A549 (cell line): ENCODE results near the gene AUTS2. TPM values are rescaled to one million over a fixed set of nuclear protein-coding genes. Genes with fewer than 3 reads are reported as not detected.

Experiments used
- ATAC-seq, 2 experiments: fragments of 200-7000 bp in 1 of 2; fragments of >200 bp in 1 of 2; cut with Nextera tagmentation in 1 of 2; cut with Tn5 transposase in 1 of 2; 3 replicates each; pipeline versions ENCODE4 v1.8.0 to v1.9.1; 2018 to 2020; ENCODE audit warnings: mild to moderate bottlenecking in 1 of 2, moderate library complexity in 1 of 2
- CTCF ChIA-PET: fragments of 300-600 bp; sonication (Branson Sonifier 250); formaldehyde crosslinking; extraction: SDS; loops from one replicate; lab custom pipeline; 2021; ENCODE audit warnings: antibody characterized with exemption, inconsistent platforms; lab: Yijun Ruan, JAX
- POLR2A ChIA-PET: fragments of 350-600 bp; formaldehyde crosslinking; extraction: SDS; loops from one replicate; lab custom pipeline; 2021; ENCODE audit warnings: antibody characterized with exemption, inconsistent platforms; lab: Yijun Ruan, JAX
- DNase-seq, 2 experiments: peaks; one replicate each; pipeline versions ENCODE4 v3.0.0 to v3.0.0-alpha.2; 2011 to 2016; ENCODE audit warnings: low read depth in 1 of 2, low spot score in 1 of 2
- FAIRE-seq: peaks from 2 replicates; lab custom pipeline; 2011; peaks lifted over from hg19 to GRCh38; lab: Jason Lieb, UNC
- H3K27ac ChIP-seq, 2 experiments: fragments of >200 bp; sonication (Bioruptor Twin); formaldehyde crosslinking; 3 replicates each; pipeline ENCODE4 v1.5.1; 2016 to 2017
- H3K4me1 ChIP-seq: fragments of >200 bp; sonication (Bioruptor Twin); formaldehyde crosslinking; 3 replicates; pipeline ENCODE4 v1.6.1; 2016
- H3K4me2 ChIP-seq: fragments of >200 bp; sonication (Bioruptor Twin); formaldehyde crosslinking; 3 replicates; pipeline ENCODE4 v1.6.1; 2016
- H3K4me3 ChIP-seq: fragments of >200 bp; sonication (Bioruptor Twin); formaldehyde crosslinking; 3 replicates; pipeline ENCODE4 v1.5.1; 2016
- H3K9me3 ChIP-seq: fragments of >200 bp; sonication (Bioruptor Twin); formaldehyde crosslinking; 3 replicates; pipeline ENCODE4 v1.6.1; 2016
- BHLHE40 ChIP-seq: IDR thresholded peaks from 2 replicates; pipeline ENCODE4 v1.6.1; 2012; ENCODE audit warnings: low read depth, low read length, inconsistent platforms
- CBX8 ChIP-seq: fragments of 200-600 bp; sonication (generic); IDR thresholded peaks from 2 replicates; pipeline ENCODE4 v1.6.1; 2016
- CEBPB ChIP-seq, 2 experiments: fragments of >200 bp in 1 of 2; sonication (Bioruptor Twin) in 1 of 2; formaldehyde crosslinking in 1 of 2; IDR thresholded peaks; 2 replicates each; pipeline ENCODE4 v1.6.1; 2012 to 2016
- EHMT2 ChIP-seq: fragments of 200-600 bp; sonication (generic); IDR thresholded peaks from 2 replicates; pipeline ENCODE4 v1.6.1; 2016; ENCODE audit warnings: antibody characterized with exemption, low read depth, mild to moderate bottlenecking, moderate library complexity
- GATA3 ChIP-seq: IDR thresholded peaks from 2 replicates; pipeline ENCODE4 v1.6.1; 2012; ENCODE audit warnings: borderline replicate concordance
- JUN ChIP-seq, 2 experiments: fragments of >200 bp; sonication (Bioruptor Twin); formaldehyde crosslinking; IDR thresholded peaks; 2 replicates in 1 of 2; 3 replicates in 1 of 2; pipeline ENCODE4 v1.6.1; 2016 to 2017
- NFE2L2 ChIP-seq: fragments of 150-350 bp; conservative IDR thresholded peaks from 2 replicates; pipeline ENCODE4 v1.6.1; 2014; ENCODE audit warnings: low read length
- NR3C1 ChIP-seq: fragments of >200 bp; sonication (Bioruptor Twin); formaldehyde crosslinking; IDR thresholded peaks from 3 replicates; pipeline ENCODE4 v1.6.1; 2017
- RARB ChIP-seq: fragments of 250-450 bp; sonication (Bioruptor Pico); IDR thresholded peaks from 2 replicates; pipeline ENCODE4 v1.8.0; 2021; ENCODE audit warnings: mild to moderate bottlenecking, moderate library complexity
- RCOR1 ChIP-seq: fragments of 150-350 bp; IDR thresholded peaks from 2 replicates; pipeline ENCODE4 v1.6.1; 2014; ENCODE audit warnings: antibody characterized with exemption, low read length, low read depth
- RFX5 ChIP-seq: fragments of 450-650 bp; IDR thresholded peaks from 2 replicates; pipeline ENCODE4 v1.7.1; 2014; ENCODE audit warnings: antibody characterized with exemption, mild to moderate bottlenecking, moderate library complexity
- ZFP36 ChIP-seq: fragments of 450-650 bp; IDR thresholded peaks from 2 replicates; pipeline ENCODE4 v1.6.1; 2014; ENCODE audit warnings: borderline replicate concordance; ENCODE audit not compliant: partially characterized antibody
- ZNF302 ChIP-seq: fragments of 250-450 bp; sonication (Bioruptor Pico); IDR thresholded peaks from 2 replicates; pipeline ENCODE4 v1.9.0; 2021; ENCODE audit warnings: inconsistent platforms, mild to moderate bottlenecking, moderate library complexity
- WGBS: methylation state at CpG from one replicate; pipeline ENCODE4 v1.1.6; 2017; ENCODE audit errors: missing lambda C conversion rate; 5-methylcytosine and 5-hydroxymethylcytosine counted together
- polyA plus RNA-seq, 4 experiments: library from polyadenylated mRNA; depleted of rRNA in 3 of 4; stranded (reverse); fragments of >200 nt; fragmentation: RNase III in 1 of 4; extraction: RNeasy Plus Mini Kit Qiagen cat#74134 plus additional on column Dnase treatment in 1 of 4; gene quantifications; 2 replicates in 3 of 4; 3 replicates in 1 of 4; pipeline ENCODE4 v1.2.3, GENCODE V29; 2011 to 2017
- TF ChIP-seq, protein P1 (sequence below): fragments of 250-450 bp; sonication (Bioruptor Pico); IDR thresholded peaks from 2 replicates; pipeline ENCODE4 v1.5.0; 2020; ENCODE audit warnings: low read depth, mild to moderate bottlenecking, moderate library complexity
- TF ChIP-seq, protein P2 (sequence below): IDR thresholded peaks from 2 replicates; pipeline ENCODE4 v1.6.1; 2012; ENCODE audit warnings: low read depth, borderline replicate concordance
- TF ChIP-seq, protein P3 (sequence below): fragments of 200-600 bp; sonication (generic); IDR thresholded peaks from 2 replicates; pipeline ENCODE4 v1.6.1; 2016; ENCODE audit warnings: antibody characterized with exemption, mild to moderate bottlenecking, moderate library complexity
- TF ChIP-seq, protein P4 (sequence below): fragments of 450-650 bp; IDR thresholded peaks from 2 replicates; pipeline ENCODE4 v1.6.1; 2014; ENCODE audit warnings: antibody characterized with exemption
- TF ChIP-seq, protein P5 (sequence below): fragments of >200 bp; sonication (Bioruptor Twin); formaldehyde crosslinking; IDR thresholded peaks from 3 replicates; pipeline ENCODE4 v1.6.1; 2016

AUTS2 gene
- polyA plus RNA-seq, 2 of the 4 experiments (the other 2 are of a cell fraction) = 1.6 to 3.6 TPM

DNA sequence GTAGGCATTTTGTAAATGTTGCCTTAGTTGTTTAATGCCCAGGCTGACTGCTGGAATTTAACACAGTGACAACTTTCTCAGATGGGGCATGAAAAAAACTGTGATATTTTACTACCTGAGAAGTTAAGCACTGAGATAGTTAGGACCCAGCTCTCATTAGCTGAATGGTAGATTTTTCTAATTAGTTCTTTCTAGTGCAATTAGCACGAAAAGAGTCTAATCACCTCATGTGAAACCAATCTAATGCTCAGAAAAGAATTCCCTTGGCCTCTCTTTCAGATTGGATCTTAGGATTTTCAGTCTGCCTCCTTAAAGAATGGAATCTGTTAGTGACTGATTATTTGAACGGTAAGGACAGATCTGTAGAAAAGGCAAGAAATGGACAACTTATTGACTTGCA, 743.2 kb downstream of the AUTS2 start (continued):
- TF ChIP-seq RFX5 = no peak

DNA sequence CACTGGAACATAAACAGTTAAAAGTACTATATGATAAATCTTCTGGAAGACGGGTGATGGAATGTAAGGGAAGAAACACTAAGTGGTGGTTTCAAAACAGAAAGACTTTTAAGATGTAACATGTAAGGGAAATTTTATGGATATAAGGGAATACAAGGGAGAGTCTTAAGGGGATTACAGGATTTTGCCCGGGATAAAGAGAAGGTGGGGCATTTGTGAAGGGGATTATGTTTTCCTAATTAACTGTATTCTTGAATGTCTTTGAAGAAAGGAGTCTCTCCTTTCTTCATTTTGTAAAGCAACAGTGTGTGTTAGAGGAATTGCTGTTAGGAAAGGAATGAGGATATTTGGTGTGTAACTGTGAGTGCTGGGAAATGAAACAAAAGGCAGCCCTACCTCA, 745.2 kb downstream of the AUTS2 start:
- FAIRE-seq (no peak), DNase-seq (no peak)
- Histone ChIP-seq H3K9me3 (no peaks in the 10 kb centered on the region), H3K4me3 (no peak overlapping the region)
- TF ChIP-seq GATA3 (no peak), JUN (IDR thresholded peaks at IDR 0.05) (no peak), CBX8 (no peak), ZFP36 (no peak), CEBPB (IDR thresholded peaks at IDR 0.05) (no peak), NFE2L2 (no peak), ZNF302 (no peak), RARB (no peak), RCOR1 (no peak)
- TF ChIP-seq, protein P1, sequence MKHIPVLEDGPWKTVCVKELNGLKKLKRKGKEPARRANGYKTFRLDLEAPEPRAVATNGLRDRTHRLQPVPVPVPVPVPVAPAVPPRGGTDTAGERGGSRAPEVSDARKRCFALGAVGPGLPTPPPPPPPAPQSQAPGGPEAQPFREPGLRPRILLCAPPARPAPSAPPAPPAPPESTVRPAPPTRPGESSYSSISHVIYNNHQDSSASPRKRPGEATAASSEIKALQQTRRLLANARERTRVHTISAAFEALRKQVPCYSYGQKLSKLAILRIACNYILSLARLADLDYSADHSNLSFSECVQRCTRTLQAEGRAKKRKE = no peak
- TF ChIP-seq, protein P2, sequence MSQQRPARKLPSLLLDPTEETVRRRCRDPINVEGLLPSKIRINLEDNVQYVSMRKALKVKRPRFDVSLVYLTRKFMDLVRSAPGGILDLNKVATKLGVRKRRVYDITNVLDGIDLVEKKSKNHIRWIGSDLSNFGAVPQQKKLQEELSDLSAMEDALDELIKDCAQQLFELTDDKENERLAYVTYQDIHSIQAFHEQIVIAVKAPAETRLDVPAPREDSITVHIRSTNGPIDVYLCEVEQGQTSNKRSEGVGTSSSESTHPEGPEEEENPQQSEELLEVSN = no peak
- TF ChIP-seq, protein P3, sequence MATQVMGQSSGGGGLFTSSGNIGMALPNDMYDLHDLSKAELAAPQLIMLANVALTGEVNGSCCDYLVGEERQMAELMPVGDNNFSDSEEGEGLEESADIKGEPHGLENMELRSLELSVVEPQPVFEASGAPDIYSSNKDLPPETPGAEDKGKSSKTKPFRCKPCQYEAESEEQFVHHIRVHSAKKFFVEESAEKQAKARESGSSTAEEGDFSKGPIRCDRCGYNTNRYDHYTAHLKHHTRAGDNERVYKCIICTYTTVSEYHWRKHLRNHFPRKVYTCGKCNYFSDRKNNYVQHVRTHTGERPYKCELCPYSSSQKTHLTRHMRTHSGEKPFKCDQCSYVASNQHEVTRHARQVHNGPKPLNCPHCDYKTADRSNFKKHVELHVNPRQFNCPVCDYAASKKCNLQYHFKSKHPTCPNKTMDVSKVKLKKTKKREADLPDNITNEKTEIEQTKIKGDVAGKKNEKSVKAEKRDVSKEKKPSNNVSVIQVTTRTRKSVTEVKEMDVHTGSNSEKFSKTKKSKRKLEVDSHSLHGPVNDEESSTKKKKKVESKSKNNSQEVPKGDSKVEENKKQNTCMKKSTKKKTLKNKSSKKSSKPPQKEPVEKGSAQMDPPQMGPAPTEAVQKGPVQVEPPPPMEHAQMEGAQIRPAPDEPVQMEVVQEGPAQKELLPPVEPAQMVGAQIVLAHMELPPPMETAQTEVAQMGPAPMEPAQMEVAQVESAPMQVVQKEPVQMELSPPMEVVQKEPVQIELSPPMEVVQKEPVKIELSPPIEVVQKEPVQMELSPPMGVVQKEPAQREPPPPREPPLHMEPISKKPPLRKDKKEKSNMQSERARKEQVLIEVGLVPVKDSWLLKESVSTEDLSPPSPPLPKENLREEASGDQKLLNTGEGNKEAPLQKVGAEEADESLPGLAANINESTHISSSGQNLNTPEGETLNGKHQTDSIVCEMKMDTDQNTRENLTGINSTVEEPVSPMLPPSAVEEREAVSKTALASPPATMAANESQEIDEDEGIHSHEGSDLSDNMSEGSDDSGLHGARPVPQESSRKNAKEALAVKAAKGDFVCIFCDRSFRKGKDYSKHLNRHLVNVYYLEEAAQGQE = no peak
- TF ChIP-seq, all 56 proteins: peak for 0
- H3K27ac ChIP-seq = no peak overlapping the region
- ATAC-seq = no peak
- CTCF ChIA-PET = no interaction called here
- POLR2A ChIA-PET = no interaction called here
- H3K4me1 ChIP-seq = no peaks in the 10 kb centered on the region
- WGBS = 6% methylated on average over 2 of the region's 2 CpGs
- H3K4me2 ChIP-seq = no peak overlapping the region

DNA sequence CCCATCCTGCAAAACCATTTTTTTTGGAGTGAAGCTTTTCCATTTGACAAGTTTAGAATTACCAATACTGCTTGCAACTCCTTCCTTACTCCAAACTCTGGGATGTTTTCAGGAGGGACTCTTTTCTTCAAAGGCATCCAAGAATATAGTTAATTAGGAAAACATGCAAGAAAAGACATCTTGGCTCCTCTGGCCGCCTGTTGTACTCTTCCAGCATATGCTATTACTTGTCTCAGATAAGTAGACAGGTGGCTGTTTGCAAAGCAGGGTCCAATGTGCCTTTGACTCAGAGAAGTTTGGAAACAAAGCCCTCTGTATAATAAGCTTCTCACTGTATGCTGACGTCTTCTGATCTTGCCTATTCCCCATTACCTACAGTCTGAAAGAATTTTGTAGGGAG, 746.5 kb downstream of the AUTS2 start:
- CTCF ChIA-PET = no interaction called here
- 5% methylated on average over 2 of the region's 2 CpGs for WGBS
- Histone ChIP-seq H3K9me3 (no peaks in the 10 kb centered on the region), H3K27ac (no peak overlapping the region), H3K4me1 (no peaks in the 10 kb centered on the region)
- ATAC-seq (no peak), FAIRE-seq (no peak)
- POLR2A ChIA-PET = no interaction called here
- TF ChIP-seq BHLHE40 (no peak), EHMT2 (no peak)
- TF ChIP-seq, protein P4, sequence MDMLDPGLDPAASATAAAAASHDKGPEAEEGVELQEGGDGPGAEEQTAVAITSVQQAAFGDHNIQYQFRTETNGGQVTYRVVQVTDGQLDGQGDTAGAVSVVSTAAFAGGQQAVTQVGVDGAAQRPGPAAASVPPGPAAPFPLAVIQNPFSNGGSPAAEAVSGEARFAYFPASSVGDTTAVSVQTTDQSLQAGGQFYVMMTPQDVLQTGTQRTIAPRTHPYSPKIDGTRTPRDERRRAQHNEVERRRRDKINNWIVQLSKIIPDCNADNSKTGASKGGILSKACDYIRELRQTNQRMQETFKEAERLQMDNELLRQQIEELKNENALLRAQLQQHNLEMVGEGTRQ = no peak
- TF ChIP-seq, all 56 proteins: peak for 0
- no peak for DNase-seq
- Histone ChIP-seq H3K4me2 (no peak overlapping the region), H3K4me3 (no peak overlapping the region)

DNA sequence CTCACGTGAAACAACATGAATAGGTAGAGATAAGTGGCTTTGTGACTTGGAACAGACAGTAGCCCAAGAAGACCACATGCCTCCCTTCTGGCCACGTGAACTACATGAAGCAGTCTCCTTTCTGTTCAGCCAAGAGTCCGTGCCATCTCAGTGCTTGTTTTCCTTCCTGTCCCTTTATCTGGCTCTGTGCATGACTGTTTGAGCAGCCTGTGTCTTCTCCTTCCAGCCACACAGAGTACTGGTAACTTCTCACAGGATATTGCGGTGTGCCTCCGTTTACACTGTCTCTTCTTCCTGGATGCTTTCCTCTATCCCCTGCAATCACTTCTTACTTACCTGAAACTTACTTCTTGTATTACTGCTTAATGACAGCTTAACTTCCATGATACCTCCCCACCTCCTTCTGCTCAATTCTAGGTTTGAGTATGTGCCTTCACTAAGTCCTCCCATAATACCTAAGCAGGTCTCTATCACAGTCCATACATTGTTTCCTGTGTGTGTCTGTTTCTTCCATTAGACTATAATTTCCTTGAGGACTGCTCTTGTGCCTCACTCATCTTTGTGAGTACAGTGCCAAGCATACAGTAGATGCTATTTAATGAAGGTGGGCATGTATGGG, 748.7 kb downstream of the AUTS2 start:
- TF ChIP-seq RFX5 (no peak), NR3C1 (no peak)
- TF ChIP-seq, protein P5, sequence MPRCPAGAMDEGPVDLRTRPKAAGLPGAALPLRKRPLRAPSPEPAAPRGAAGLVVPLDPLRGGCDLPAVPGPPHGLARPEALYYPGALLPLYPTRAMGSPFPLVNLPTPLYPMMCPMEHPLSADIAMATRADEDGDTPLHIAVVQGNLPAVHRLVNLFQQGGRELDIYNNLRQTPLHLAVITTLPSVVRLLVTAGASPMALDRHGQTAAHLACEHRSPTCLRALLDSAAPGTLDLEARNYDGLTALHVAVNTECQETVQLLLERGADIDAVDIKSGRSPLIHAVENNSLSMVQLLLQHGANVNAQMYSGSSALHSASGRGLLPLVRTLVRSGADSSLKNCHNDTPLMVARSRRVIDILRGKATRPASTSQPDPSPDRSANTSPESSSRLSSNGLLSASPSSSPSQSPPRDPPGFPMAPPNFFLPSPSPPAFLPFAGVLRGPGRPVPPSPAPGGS = no peak
- WGBS = 34% methylated on average over 5 of the region's 5 CpGs
- no peak overlapping the region for H3K4me2 ChIP-seq
- H3K4me1 ChIP-seq = no peaks in the 10 kb centered on the region
- H3K27ac ChIP-seq = no peak overlapping the region
- ATAC-seq (no peak), DNase-seq (no peak), FAIRE-seq (no peak)
- ChIA-PET POLR2A (no interaction called here), CTCF (interaction anchor here (0.6 kb wide), 1 partner anchor 33 kb away, joined by 3 read pairs; no protein-coding TSS in a partner anchor)
- H3K9me3 ChIP-seq = no peaks in the 10 kb centered on the region
- no peak overlapping the region for H3K4me3 ChIP-seq
